ENCODE data around the gene TMC3.

GRCh38 chr15:81339321-81339720 is 34.7 kb downstream of the TMC3 start:
- TF ChIP-seq POLR2AphosphoS5 (IDR thresholded peaks at IDR 0.05) = no peak
- TF ChIP-seq CTCF (IDR thresholded peaks at IDR 0.05) = no peak

Data from stomach (tissue), 4 donors.